ENCODE results near the gene EDIL3. TPM values are rescaled to one million over a fixed set of nuclear protein-coding genes. Genes with fewer than 3 reads are reported as not detected.

EDIL3 gene
- total RNA-seq, 1 experiment from 2014 or later = 109 TPM

DNA sequence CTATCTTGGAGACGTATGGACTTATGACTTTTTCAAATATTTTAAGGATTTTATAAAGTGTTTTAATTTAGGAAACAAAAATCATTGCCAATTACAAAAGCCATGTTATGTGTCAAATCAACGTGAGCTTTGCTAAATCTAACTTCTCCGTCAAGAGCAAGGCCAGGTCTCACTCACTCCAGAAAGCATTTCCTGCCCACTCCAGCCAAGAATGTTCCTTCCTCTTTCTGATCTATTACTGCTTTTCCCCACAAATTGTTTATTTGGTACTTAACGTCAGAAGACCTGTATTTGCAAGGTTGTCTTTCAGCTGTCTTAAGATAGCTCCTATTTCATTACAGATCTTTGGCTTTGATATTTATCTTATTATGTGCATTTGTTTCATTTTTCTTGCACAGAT is 470.5 kb downstream of the EDIL3 start:
- DNase-seq (ENCODE audit: low read depth) = peak; percentile 21

DNA sequence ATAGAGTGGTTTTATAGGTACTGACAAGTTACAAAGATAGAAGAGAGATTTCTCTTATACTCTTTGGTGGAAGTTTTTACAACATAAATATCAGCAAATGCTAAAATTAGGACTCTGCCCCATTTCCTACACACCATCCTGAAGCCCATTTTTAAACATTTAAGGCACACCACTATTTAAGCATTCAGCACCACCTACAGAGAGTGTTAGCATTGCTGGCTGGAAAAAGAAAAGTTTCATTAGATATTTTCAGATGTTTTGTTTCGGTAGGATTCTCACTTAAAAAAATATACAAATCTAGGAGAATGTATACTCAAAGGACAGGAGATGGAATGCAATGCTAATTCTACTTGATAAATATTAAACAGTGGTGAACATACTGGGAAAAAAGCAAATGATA is 471.1 kb downstream of the EDIL3 start:
- no peak for DNase-seq (ENCODE audit: low read depth)

- no peak for DNase-seq (ENCODE audit: low read depth)
Measured at GRCh38 chr5:83911367-83911919, 473.2 kb downstream of the EDIL3 start.

DNA sequence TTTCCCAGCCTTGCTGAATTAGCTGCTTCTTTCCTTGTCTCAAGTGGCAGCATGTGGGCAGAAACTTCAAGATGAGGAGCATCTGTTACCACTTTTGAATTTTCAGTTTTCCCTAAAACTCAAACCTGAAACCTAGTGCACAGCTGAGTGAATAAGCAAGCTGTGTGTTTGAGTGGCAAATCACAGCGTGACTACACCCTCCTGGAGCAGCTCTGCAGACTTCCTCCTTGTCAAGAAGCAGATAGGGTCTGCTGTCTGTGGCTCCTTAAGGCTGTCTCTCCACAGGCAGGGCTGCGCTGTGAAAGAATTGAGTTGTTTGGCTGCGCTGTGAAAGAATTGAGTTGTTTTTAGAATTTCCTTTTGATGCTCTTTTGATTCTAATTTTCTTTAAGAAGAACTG is 484.4 kb downstream of the EDIL3 start:
- DNase-seq (ENCODE audit: low read depth) = no peak

- DNase-seq (ENCODE audit: low read depth) = no peak
Measured at GRCh38 chr5:83899326-83899970, 485.2 kb downstream of the EDIL3 start.

DNA sequence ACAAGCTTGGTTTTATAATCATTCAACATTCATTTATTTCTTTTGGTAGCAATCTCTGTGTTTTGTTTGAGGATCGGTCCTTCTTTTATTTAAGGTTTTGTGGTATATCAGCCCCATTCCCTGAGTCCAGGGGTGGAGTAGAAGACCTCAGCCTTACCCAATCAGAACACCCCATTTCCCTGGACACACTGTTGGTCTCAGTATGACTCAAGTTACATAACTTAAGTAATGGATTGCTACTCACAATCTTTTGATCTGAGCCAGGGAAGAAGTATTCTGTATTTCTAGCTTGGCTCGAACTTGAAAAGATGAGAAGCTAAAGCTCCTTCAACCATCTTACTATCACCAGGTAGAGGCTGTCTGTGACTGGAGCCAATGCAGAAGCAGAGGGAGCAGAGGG is 488.8 kb downstream of the EDIL3 start:
- peak; percentile 73 for DNase-seq (ENCODE audit: low read depth)

- no peak for DNase-seq (ENCODE audit: low read depth)
Measured at GRCh38 chr5:83891261-83891660, 493.4 kb downstream of the EDIL3 start.
